ENCODE data around the gene NTN1. TPM values are rescaled to one million over a fixed set of nuclear protein-coding genes. Genes with fewer than 3 reads are reported as not detected.

The NTN1 gene
- total and polyA plus RNA-seq, 11 donors = 9.3 to 25.8 (median 17.3) TPM

DNA sequence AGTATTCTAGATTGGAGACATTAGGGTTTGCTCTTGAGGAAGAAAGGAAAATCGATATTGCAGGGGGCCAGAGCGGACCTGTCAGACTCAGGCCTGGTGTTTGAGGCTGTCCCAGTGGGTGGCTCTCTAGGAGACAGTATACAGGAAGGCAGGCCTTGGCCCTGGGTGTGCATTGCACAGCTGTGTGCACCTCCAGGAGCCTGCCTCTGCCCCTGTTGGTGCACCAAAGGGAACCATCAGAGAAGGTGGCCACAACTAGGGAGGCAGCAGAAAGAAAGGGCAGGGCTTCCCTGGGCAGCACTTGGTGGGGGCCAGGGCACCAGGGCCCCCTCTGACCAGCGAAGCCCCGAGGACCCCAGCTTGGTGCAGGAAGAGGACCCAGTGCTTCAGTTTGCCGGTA lies 188.0 kb downstream of the NTN1 start:
- WGBS, 4 donors = 94 to 98% (median 95%) methylated on average over 4 to 5 of the region's 5 CpGs
- ATAC-seq (no peak), DNase-seq (peak in 1 of 5 donors; percentile 5)
- Histone ChIP-seq H3K36me3 (no peaks in the 10 kb centered on the region), H3K27me3 (no peaks in the 10 kb centered on the region), H3K4me1 (peaks cover 0 to 12% (median 0%) of the 10 kb centered on the region in 12 donors), H3K27ac (no peak overlapping the region), H3K4me3 (no peak overlapping the region), H3K9me3 (no peaks in the 10 kb centered on the region)
- intact Hi-C loops (cut with DNase I) = no loop called here
- TF ChIP-seq POLR2A (IDR thresholded peaks at IDR 0.05) = no peak
- TF ChIP-seq, protein P1, sequence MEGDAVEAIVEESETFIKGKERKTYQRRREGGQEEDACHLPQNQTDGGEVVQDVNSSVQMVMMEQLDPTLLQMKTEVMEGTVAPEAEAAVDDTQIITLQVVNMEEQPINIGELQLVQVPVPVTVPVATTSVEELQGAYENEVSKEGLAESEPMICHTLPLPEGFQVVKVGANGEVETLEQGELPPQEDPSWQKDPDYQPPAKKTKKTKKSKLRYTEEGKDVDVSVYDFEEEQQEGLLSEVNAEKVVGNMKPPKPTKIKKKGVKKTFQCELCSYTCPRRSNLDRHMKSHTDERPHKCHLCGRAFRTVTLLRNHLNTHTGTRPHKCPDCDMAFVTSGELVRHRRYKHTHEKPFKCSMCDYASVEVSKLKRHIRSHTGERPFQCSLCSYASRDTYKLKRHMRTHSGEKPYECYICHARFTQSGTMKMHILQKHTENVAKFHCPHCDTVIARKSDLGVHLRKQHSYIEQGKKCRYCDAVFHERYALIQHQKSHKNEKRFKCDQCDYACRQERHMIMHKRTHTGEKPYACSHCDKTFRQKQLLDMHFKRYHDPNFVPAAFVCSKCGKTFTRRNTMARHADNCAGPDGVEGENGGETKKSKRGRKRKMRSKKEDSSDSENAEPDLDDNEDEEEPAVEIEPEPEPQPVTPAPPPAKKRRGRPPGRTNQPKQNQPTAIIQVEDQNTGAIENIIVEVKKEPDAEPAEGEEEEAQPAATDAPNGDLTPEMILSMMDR (IDR thresholded peaks at IDR 0.05) = no peak

DNA sequence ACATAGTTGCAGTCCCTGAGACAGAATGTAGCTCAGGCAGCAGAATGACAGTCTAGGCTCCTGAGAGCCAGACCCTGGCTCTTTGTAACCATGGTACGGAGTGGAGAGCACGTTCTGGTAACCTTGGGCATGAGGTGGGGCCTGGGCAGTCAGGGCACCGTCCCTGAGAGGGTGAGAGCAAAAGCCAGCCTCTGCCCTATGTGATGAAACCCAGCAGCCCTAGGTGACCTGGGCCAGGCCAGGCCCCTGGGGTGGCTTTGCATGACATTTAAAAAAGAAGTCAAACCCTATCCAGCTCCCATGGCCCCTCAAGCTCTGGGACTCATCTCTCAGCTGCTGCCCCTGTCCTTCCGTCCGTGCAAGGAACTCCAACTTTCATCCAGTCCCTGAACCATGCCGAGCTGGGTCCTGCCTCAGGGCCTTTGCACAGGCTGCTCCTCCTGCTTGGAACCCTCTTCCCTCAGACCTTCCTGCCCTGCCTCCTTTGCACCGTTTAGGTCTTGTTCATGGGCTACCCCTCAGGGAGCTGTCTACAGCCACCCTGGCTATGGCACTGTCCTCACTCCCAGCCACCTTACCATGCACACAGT lies 188.6 kb downstream of the NTN1 start:
- H3K4me3 ChIP-seq = no peak overlapping the region
- ATAC-seq (peak in 1 of 4 donors; percentile 17), DNase-seq (peak in 1 of 5 donors; percentile 3)
- WGBS, 4 donors = 80 to 91% (median 85%) methylated on average over 7 of the region's 7 CpGs
- H3K36me3 ChIP-seq = no peaks in the 10 kb centered on the region
- H3K27ac ChIP-seq = no peak overlapping the region
- no peaks in the 10 kb centered on the region for H3K27me3 ChIP-seq
- peaks cover 0 to 3% (median 0%) of the 10 kb centered on the region in 12 donors for H3K9me3 ChIP-seq
- intact Hi-C loops (cut with DNase I) = no loop called here
- TF ChIP-seq, protein P1 (IDR thresholded peaks at IDR 0.05) = no peak
- TF ChIP-seq POLR2A (IDR thresholded peaks at IDR 0.05) = no peak
- H3K4me1 ChIP-seq = peaks cover 0 to 12% (median 0%) of the 10 kb centered on the region in 12 donors

GRCh38 chr17:9211133-9211765 lies 189.9 kb downstream of the NTN1 start:
- intact Hi-C loops (cut with DNase I) = no loop called here
- no peaks in the 10 kb centered on the region for H3K27me3 ChIP-seq
- 63 to 70% (median 67%) methylated on average over 13 of the region's 13 CpGs for WGBS, 4 donors
- TF ChIP-seq, protein P1 (IDR thresholded peaks at IDR 0.05) = no peak
- no peak for TF ChIP-seq POLR2A (IDR thresholded peaks at IDR 0.05)
- peaks cover 0 to 10% (median 0%) of the 10 kb centered on the region in 12 donors for H3K4me1 ChIP-seq
- peaks cover 0 to 15% (median 10%) of the 10 kb centered on the region in 12 donors for H3K9me3 ChIP-seq
- DNase-seq (peak in 1 of 5 donors; percentile 7), ATAC-seq (no peak)
- H3K27ac ChIP-seq = no peak overlapping the region
- no peaks in the 10 kb centered on the region for H3K36me3 ChIP-seq
- H3K4me3 ChIP-seq = no peak overlapping the region

Measured in heart left ventricle (tissue), 16 donors.